Neuron (in vitro differentiated cells): ENCODE results near the gene STRIT1.

Experiments
- H2AFZ ChIP-seq: one replicate; pipeline ENCODE4 v1.6.1; 2013; ENCODE audit warnings: low read depth, mild to moderate bottlenecking, inconsistent platforms, low read length, moderate library complexity
- H3K27me3 ChIP-seq: one replicate; pipeline ENCODE4 v1.6.1; 2013; ENCODE audit warnings: low read length; ENCODE audit not compliant: insufficient read depth
- H3K36me3 ChIP-seq: one replicate; pipeline ENCODE4 v1.6.1; 2013; ENCODE audit warnings: low read length; ENCODE audit not compliant: insufficient read depth
- H3K4me1 ChIP-seq: one replicate; pipeline ENCODE4 v1.6.1; 2013; ENCODE audit warnings: low read length; ENCODE audit not compliant: insufficient read depth
- H3K4me3 ChIP-seq: 2 replicates; pipeline ENCODE4 v1.5.1; 2013; ENCODE audit warnings: mild to moderate bottlenecking, low read length, moderate library complexity
- H3K9me3 ChIP-seq: one replicate; pipeline ENCODE4 v1.6.1; 2013; ENCODE audit warnings: low read length

STRIT1 gene

GRCh38 chr3:155244216-155244615 lies 49.3 kb downstream of the STRIT1 start:
- no peak overlapping the region for H3K4me3 ChIP-seq
- H3K27me3 ChIP-seq, result no peaks in the 10 kb centered on the region
- no peaks in the 10 kb centered on the region for H3K36me3 ChIP-seq
- H3K4me1 ChIP-seq, result no peaks in the 10 kb centered on the region
- H2AFZ ChIP-seq, result no peak overlapping the region
- H3K9me3 ChIP-seq, result no peaks in the 10 kb centered on the region

GRCh38 chr3:155243512-155243921 lies 50.0 kb downstream of the STRIT1 start:
- H3K27me3 ChIP-seq, result no peaks in the 10 kb centered on the region
- H2AFZ ChIP-seq, result no peak overlapping the region
- H3K4me1 ChIP-seq, result no peaks in the 10 kb centered on the region
- H3K4me3 ChIP-seq, result no peak overlapping the region
- H3K36me3 ChIP-seq, result no peaks in the 10 kb centered on the region
- no peaks in the 10 kb centered on the region for H3K9me3 ChIP-seq

DNA sequence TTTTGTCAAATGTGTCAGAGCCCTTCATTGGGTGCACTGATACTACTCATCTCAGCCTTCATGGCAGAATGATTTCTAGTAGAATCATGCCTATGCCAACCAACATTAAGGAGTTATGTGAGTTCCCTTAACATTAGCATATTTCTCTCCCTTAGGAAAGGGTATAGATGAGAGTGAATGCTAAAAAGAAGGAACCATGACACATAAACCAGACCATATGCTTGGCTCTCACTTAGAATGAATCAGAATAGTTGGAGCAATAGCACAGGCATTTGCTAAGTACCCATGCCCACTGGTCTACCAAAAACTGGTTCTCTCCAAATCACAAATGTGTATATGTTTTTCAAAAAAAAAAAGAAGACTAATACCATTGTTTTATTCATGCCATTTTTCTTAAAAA lies 51.1 kb downstream of the STRIT1 start:
- Histone ChIP-seq H3K4me3 (no peak overlapping the region), H2AFZ (no peak overlapping the region), H3K36me3 (no peaks in the 10 kb centered on the region), H3K4me1 (no peaks in the 10 kb centered on the region), H3K27me3 (no peaks in the 10 kb centered on the region), H3K9me3 (no peaks in the 10 kb centered on the region)

- no peak overlapping the region for H3K4me3 ChIP-seq
- H2AFZ ChIP-seq, result no peak overlapping the region
- H3K4me1 ChIP-seq, result no peaks in the 10 kb centered on the region
Measured at GRCh38 chr3:155241579-155241978, 51.9 kb downstream of the STRIT1 start.

More at GRCh38 chr3:155241579-155241978, 51.9 kb downstream of the STRIT1 start:
- Histone ChIP-seq H3K27me3 (no peaks in the 10 kb centered on the region), H3K36me3 (no peaks in the 10 kb centered on the region), H3K9me3 (no peaks in the 10 kb centered on the region)
